ENCODE data around the gene GNA14. TPM values are rescaled to one million over a fixed set of nuclear protein-coding genes. Genes with fewer than 3 reads are reported as not detected.

GNA14 gene
- total and polyA plus RNA-seq, 2 experiments from 2014 or later = 3.9 to 10.5 TPM

DNA sequence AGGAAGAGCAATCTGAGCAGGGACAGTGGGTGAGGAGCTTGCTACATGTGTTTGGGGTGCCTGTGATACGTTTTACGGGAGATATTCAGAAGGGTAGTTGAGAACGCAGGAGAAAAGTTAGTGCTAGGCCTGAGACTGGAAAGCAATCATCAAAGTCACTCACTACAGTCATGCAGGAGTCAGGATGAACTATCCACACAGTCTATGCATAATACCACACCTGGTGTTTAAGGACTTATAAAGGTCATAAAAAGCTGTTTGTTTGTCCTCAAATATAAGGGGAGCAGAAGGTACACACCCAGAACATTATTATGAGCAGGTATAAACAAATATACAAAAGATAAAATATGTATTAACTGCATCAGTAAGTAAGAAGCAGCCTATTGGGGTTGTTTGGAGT, 176.6 kb downstream of the GNA14 start:
- Histone ChIP-seq H3K27ac (ENCODE audit: low read depth) (no peak overlapping the region), H3K4me3 (no peak overlapping the region), H2AFZ (no peak overlapping the region), H3K4me2 (no peak overlapping the region), H3F3A (replicated peaks; ENCODE audit: low read depth) (no peaks in the 10 kb centered on the region), H3K27me3 (ENCODE audit: insufficient read depth) (no peaks in the 10 kb centered on the region), H3K36me3 (ENCODE audit: insufficient read depth) (peaks cover 3% of the 10 kb centered on the region; the same call in 1 of the 2 replicates), H3K9me2 (ENCODE audit: insufficient read depth) (no peaks in the 10 kb centered on the region), H4K20me1 (replicated peaks; ENCODE audit: insufficient read depth) (no peaks in the 10 kb centered on the region), H3K4me1 (ENCODE audit: insufficient read depth) (peaks cover 4% of the 10 kb centered on the region; the same call in 1 of the 2 replicates), H3K79me2 (replicated peaks; ENCODE audit: insufficient read depth) (no peaks in the 10 kb centered on the region)
- H3K4me3 Mint-ChIP-seq = no peak overlapping the region
- peaks cover 2% of the 10 kb centered on the region for H3K27me3 Mint-ChIP-seq (ENCODE audit: insufficient read depth, low read depth, poor library complexity)
- H3K4me1 Mint-ChIP-seq = peaks cover 12% of the 10 kb centered on the region
- peaks cover 16% of the 10 kb centered on the region; the same call in 2 of the 3 replicates for H3K36me3 Mint-ChIP-seq (ENCODE audit: low read depth)
- H3K9me3 Mint-ChIP-seq = peaks cover 20% of the 10 kb centered on the region
- DNase-seq (ENCODE audit: low spot score) (no peak), ATAC-seq (no peak)
- no peak overlapping the region for H3K27ac Mint-ChIP-seq
- TF ChIP-seq, protein P1, sequence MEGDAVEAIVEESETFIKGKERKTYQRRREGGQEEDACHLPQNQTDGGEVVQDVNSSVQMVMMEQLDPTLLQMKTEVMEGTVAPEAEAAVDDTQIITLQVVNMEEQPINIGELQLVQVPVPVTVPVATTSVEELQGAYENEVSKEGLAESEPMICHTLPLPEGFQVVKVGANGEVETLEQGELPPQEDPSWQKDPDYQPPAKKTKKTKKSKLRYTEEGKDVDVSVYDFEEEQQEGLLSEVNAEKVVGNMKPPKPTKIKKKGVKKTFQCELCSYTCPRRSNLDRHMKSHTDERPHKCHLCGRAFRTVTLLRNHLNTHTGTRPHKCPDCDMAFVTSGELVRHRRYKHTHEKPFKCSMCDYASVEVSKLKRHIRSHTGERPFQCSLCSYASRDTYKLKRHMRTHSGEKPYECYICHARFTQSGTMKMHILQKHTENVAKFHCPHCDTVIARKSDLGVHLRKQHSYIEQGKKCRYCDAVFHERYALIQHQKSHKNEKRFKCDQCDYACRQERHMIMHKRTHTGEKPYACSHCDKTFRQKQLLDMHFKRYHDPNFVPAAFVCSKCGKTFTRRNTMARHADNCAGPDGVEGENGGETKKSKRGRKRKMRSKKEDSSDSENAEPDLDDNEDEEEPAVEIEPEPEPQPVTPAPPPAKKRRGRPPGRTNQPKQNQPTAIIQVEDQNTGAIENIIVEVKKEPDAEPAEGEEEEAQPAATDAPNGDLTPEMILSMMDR (conservative IDR thresholded peaks at IDR 0.05; ENCODE audit: low read depth in 2 of 2) = no peak
- TF ChIP-seq EZH2 (IDR thresholded peaks at IDR 0.05; ENCODE audit: low read depth, unreplicated experiment) (no peak), ZNF331 (CRISPR knock-in tag; IDR thresholded peaks at IDR 0.05; ENCODE audit: low read depth) (no peak), POLR2AphosphoS5 (IDR thresholded peaks at IDR 0.05; ENCODE audit: low read depth) (no peak), JUNB (IDR thresholded peaks at IDR 0.05; ENCODE audit: unreplicated experiment) (no peak), STAT1 (IDR thresholded peaks at IDR 0.05; ENCODE audit: unreplicated experiment) (no peak), ZNF114 (CRISPR knock-in tag; IDR thresholded peaks at IDR 0.05) (no peak), CREB1 (CRISPR knock-in tag; IDR thresholded peaks at IDR 0.05; ENCODE audit: low read depth) (no peak), EZH2phosphoT487 (IDR thresholded peaks at IDR 0.05; ENCODE audit: unreplicated experiment) (no peak), NANOG (IDR thresholded peaks at IDR 0.05; ENCODE audit: borderline replicate concordance) (no peak)
- TF ChIP-seq, protein P2, sequence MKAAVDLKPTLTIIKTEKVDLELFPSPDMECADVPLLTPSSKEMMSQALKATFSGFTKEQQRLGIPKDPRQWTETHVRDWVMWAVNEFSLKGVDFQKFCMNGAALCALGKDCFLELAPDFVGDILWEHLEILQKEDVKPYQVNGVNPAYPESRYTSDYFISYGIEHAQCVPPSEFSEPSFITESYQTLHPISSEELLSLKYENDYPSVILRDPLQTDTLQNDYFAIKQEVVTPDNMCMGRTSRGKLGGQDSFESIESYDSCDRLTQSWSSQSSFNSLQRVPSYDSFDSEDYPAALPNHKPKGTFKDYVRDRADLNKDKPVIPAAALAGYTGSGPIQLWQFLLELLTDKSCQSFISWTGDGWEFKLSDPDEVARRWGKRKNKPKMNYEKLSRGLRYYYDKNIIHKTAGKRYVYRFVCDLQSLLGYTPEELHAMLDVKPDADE (IDR thresholded peaks at IDR 0.05) = no peak
- TF ChIP-seq, protein P3, sequence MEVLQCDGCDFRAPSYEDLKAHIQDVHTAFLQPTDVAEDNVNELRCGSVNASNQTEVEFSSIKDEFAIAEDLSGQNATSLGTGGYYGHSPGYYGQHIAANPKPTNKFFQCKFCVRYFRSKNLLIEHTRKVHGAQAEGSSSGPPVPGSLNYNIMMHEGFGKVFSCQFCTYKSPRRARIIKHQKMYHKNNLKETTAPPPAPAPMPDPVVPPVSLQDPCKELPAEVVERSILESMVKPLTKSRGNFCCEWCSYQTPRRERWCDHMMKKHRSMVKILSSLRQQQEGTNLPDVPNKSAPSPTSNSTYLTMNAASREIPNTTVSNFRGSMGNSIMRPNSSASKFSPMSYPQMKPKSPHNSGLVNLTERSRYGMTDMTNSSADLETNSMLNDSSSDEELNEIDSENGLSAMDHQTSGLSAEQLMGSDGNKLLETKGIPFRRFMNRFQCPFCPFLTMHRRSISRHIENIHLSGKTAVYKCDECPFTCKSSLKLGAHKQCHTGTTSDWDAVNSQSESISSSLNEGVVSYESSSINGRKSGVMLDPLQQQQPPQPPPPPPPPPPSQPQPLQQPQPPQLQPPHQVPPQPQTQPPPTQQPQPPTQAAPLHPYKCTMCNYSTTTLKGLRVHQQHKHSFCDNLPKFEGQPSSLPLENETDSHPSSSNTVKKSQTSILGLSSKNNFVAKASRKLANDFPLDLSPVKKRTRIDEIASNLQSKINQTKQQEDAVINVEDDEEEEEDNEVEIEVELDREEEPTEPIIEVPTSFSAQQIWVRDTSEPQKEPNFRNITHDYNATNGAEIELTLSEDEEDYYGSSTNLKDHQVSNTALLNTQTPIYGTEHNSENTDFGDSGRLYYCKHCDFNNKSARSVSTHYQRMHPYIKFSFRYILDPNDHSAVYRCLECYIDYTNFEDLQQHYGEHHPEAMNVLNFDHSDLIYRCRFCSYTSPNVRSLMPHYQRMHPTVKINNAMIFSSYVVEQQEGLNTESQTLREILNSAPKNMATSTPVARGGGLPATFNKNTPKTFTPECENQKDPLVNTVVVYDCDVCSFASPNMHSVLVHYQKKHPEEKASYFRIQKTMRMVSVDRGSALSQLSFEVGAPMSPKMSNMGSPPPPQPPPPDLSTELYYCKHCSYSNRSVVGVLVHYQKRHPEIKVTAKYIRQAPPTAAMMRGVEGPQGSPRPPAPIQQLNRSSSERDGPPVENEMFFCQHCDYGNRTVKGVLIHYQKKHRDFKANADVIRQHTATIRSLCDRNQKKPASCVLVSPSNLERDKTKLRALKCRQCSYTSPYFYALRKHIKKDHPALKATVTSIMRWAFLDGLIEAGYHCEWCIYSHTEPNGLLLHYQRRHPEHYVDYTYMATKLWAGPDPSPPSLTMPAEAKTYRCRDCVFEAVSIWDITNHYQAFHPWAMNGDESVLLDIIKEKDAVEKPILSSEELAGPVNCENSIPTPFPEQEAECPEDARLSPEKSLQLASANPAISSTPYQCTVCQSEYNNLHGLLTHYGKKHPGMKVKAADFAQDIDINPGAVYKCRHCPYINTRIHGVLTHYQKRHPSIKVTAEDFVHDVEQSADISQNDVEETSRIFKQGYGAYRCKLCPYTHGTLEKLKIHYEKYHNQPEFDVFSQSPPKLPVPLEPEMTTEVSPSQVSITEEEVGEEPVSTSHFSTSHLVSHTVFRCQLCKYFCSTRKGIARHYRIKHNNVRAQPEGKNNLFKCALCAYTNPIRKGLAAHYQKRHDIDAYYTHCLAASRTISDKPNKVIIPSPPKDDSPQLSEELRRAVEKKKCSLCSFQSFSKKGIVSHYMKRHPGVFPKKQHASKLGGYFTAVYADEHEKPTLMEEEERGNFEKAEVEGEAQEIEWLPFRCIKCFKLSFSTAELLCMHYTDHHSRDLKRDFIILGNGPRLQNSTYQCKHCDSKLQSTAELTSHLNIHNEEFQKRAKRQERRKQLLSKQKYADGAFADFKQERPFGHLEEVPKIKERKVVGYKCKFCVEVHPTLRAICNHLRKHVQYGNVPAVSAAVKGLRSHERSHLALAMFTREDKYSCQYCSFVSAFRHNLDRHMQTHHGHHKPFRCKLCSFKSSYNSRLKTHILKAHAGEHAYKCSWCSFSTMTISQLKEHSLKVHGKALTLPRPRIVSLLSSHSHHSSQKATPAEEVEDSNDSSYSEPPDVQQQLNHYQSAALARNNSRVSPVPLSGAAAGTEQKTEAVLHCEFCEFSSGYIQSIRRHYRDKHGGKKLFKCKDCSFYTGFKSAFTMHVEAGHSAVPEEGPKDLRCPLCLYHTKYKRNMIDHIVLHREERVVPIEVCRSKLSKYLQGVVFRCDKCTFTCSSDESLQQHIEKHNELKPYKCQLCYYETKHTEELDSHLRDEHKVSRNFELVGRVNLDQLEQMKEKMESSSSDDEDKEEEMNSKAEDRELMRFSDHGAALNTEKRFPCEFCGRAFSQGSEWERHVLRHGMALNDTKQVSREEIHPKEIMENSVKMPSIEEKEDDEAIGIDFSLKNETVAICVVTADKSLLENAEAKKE (CRISPR knock-in tag; IDR thresholded peaks at IDR 0.05) = no peak
- TF ChIP-seq, protein P4, sequence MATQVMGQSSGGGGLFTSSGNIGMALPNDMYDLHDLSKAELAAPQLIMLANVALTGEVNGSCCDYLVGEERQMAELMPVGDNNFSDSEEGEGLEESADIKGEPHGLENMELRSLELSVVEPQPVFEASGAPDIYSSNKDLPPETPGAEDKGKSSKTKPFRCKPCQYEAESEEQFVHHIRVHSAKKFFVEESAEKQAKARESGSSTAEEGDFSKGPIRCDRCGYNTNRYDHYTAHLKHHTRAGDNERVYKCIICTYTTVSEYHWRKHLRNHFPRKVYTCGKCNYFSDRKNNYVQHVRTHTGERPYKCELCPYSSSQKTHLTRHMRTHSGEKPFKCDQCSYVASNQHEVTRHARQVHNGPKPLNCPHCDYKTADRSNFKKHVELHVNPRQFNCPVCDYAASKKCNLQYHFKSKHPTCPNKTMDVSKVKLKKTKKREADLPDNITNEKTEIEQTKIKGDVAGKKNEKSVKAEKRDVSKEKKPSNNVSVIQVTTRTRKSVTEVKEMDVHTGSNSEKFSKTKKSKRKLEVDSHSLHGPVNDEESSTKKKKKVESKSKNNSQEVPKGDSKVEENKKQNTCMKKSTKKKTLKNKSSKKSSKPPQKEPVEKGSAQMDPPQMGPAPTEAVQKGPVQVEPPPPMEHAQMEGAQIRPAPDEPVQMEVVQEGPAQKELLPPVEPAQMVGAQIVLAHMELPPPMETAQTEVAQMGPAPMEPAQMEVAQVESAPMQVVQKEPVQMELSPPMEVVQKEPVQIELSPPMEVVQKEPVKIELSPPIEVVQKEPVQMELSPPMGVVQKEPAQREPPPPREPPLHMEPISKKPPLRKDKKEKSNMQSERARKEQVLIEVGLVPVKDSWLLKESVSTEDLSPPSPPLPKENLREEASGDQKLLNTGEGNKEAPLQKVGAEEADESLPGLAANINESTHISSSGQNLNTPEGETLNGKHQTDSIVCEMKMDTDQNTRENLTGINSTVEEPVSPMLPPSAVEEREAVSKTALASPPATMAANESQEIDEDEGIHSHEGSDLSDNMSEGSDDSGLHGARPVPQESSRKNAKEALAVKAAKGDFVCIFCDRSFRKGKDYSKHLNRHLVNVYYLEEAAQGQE (IDR thresholded peaks at IDR 0.05; ENCODE audit: unreplicated experiment) = no peak

Data from GM23338 (cell line).